Central memory CD8-positive, alpha-beta T cell (primary cell): Measurements from ENCODE around the gene MACROD2.

Source experiments
- ATAC-seq: fragments of 150-1000 bp; cut with Tn5 transposase; replicated peaks from 2 replicates; pipeline ENCODE4 v1.10.0; 2022; ENCODE audit warnings: mild to moderate bottlenecking, moderate FRiP score, moderate number of reproducible peaks; ENCODE audit not compliant: poor library complexity, severe bottlenecking; ENCODE audit errors: extremely low read depth
- DNase-seq, 2 donors: peaks; one replicate each; pipeline ENCODE4 v3.0.0; 2021; ENCODE audit warnings: low spot score in 2 of 2
- H3K27ac Mint-ChIP-seq: one replicate; pipeline ENCODE4 v1.8.0; 2022; ENCODE audit warnings: low read depth, mild to moderate bottlenecking, moderate library complexity, mixed read lengths
- H3K27me3 Mint-ChIP-seq: one replicate; pipeline ENCODE4 v1.8.0; 2022; ENCODE audit warnings: mixed read lengths
- H3K36me3 Mint-ChIP-seq: one replicate; pipeline ENCODE4 v1.8.0; 2022; ENCODE audit warnings: mild to moderate bottlenecking, moderate library complexity, mixed read lengths; ENCODE audit not compliant: insufficient read depth
- H3K4me1 Mint-ChIP-seq: one replicate; pipeline ENCODE4 v1.8.0; 2022; ENCODE audit warnings: mixed read lengths
- H3K4me3 Mint-ChIP-seq: one replicate; pipeline ENCODE4 v1.8.0; 2022; ENCODE audit warnings: mild to moderate bottlenecking, moderate library complexity, mixed read lengths
- H3K9me3 Mint-ChIP-seq: one replicate; pipeline ENCODE4 v1.8.0; 2022; ENCODE audit warnings: mixed read lengths

MACROD2 gene

GRCh38 chr20:14744723-14745122 lies 749.4 kb downstream of the MACROD2 start:
- H3K27ac Mint-ChIP-seq: no peak overlapping the region
- no peaks in the 10 kb centered on the region for H3K4me1 Mint-ChIP-seq
- ATAC-seq (no peak), DNase-seq (no peak)
- no peaks in the 10 kb centered on the region for H3K27me3 Mint-ChIP-seq
- H3K4me3 Mint-ChIP-seq: no peak overlapping the region
- no peaks in the 10 kb centered on the region for H3K36me3 Mint-ChIP-seq
- H3K9me3 Mint-ChIP-seq: peaks cover 14% of the 10 kb centered on the region

DNA sequence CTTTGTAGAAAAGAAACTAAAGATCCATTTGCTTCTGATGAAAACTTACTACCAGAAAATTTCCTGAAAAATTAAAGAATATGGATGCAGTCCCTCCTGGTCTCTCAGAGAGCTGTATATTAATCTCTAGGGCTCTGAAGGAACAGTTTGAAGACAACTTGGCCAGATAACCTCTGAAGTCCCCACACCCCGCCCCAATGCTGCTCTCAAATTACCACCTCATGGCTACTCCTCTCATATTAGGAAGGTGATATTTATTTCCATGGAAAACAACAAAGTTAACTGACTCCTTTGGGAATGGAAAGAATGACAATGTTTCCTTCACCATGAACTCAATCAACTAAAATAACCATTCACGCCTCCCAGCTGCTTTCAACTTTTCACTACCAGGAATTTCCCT lies 750.5 kb downstream of the MACROD2 start:
- H3K27ac Mint-ChIP-seq: no peak overlapping the region
- H3K36me3 Mint-ChIP-seq: no peaks in the 10 kb centered on the region
- DNase-seq (no peak), ATAC-seq (no peak)
- no peak overlapping the region for H3K4me3 Mint-ChIP-seq
- H3K9me3 Mint-ChIP-seq: peaks cover 14% of the 10 kb centered on the region
- H3K27me3 Mint-ChIP-seq: no peaks in the 10 kb centered on the region
- H3K4me1 Mint-ChIP-seq: no peaks in the 10 kb centered on the region

DNA sequence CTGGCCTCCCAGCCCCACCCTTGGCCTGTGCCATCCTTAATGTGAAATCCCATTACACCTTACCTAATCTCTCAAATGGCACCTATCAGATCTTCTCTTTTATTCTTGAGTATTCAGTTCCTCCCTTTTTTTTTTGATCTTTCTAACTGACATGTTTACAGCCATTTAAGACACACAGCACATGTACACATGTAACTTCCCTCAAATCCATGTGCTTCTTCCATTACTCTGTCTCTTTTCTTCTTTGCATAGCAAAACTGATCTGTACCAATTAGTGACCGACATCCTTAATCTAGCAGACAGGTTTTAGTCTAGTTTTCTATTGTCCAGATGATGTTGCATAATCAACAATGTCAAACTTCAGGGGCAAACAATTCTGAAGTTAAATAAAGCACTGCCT lies 755.9 kb downstream of the MACROD2 start:
- Mint-ChIP-seq H3K9me3 (peaks cover 12% of the 10 kb centered on the region), H3K4me1 (no peaks in the 10 kb centered on the region), H3K27ac (no peak overlapping the region), H3K36me3 (no peaks in the 10 kb centered on the region), H3K4me3 (no peak overlapping the region), H3K27me3 (no peaks in the 10 kb centered on the region)
- ATAC-seq: no peak
- no peak for DNase-seq

- no peak for ATAC-seq
- Mint-ChIP-seq H3K4me1 (no peaks in the 10 kb centered on the region), H3K9me3 (peaks cover 21% of the 10 kb centered on the region), H3K27me3 (no peaks in the 10 kb centered on the region), H3K27ac (no peak overlapping the region), H3K4me3 (no peak overlapping the region), H3K36me3 (no peaks in the 10 kb centered on the region)
- DNase-seq: no peak
These were observed 762.4 kb downstream of the MACROD2 start for GRCh38 chr20:14757728-14758127.

- Mint-ChIP-seq H3K27ac (no peak overlapping the region), H3K4me1 (no peaks in the 10 kb centered on the region), H3K27me3 (no peaks in the 10 kb centered on the region), H3K4me3 (no peak overlapping the region), H3K9me3 (peaks cover 26% of the 10 kb centered on the region), H3K36me3 (no peaks in the 10 kb centered on the region)
- ATAC-seq: no peak
- DNase-seq: no peak
These were observed 763.0 kb downstream of the MACROD2 start for GRCh38 chr20:14758356-14758755.

GRCh38 chr20:14759979-14760378 lies 764.7 kb downstream of the MACROD2 start:
- H3K36me3 Mint-ChIP-seq: no peaks in the 10 kb centered on the region
- H3K4me1 Mint-ChIP-seq: no peaks in the 10 kb centered on the region
- H3K27ac Mint-ChIP-seq: no peak overlapping the region
- H3K9me3 Mint-ChIP-seq: peaks cover 26% of the 10 kb centered on the region
- no peak overlapping the region for H3K4me3 Mint-ChIP-seq
- DNase-seq: no peak
- H3K27me3 Mint-ChIP-seq: no peaks in the 10 kb centered on the region
- no peak for ATAC-seq

DNA sequence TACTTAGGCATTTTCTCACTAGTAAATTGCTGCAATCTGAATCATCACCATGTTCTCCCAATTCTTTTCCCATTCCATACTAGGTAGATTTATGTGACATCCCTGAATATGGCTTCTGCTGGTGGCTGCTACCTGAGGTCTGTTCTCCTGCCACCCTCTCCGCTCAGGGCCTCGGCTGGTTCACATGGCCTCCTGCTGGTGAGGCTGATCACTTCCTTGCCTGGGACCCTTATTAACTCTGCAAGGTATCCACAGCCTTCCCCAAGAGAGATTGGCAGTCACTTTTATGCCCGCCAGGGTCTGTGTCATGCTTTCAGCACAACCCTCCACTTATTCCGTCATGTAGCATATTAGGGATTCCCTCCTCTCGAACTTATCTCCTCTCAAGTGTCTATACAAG lies 766.6 kb downstream of the MACROD2 start:
- Mint-ChIP-seq H3K4me3 (no peak overlapping the region), H3K4me1 (no peaks in the 10 kb centered on the region), H3K9me3 (peaks cover 22% of the 10 kb centered on the region), H3K27ac (no peak overlapping the region), H3K36me3 (no peaks in the 10 kb centered on the region), H3K27me3 (no peaks in the 10 kb centered on the region)
- ATAC-seq: no peak
- no peak for DNase-seq

GRCh38 chr20:14764511-14765369 lies 769.4 kb downstream of the MACROD2 start:
- DNase-seq: no peak
- ATAC-seq: no peak
- Mint-ChIP-seq H3K9me3 (peaks cover 28% of the 10 kb centered on the region), H3K4me1 (no peaks in the 10 kb centered on the region), H3K27ac (no peak overlapping the region), H3K4me3 (no peak overlapping the region), H3K36me3 (no peaks in the 10 kb centered on the region), H3K27me3 (no peaks in the 10 kb centered on the region)

DNA sequence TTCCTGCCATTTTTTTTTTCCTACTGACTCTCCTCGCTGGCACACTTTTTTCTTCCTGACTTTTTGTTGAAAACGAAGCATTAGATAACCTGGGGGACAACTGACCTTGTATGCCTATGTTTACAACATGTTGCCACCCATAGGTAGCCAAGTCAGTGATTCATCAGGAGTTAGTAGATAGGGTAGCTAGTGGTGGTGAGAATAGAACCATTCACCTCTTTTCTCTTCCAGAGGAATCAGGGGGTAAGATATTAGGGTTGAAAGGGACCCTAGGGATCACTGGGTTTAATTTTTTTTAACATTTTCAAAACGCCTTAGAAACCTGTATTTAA lies 770.0 kb downstream of the MACROD2 start:
- Mint-ChIP-seq H3K27ac (no peak overlapping the region), H3K9me3 (peaks cover 28% of the 10 kb centered on the region), H3K27me3 (no peaks in the 10 kb centered on the region), H3K4me1 (no peaks in the 10 kb centered on the region), H3K4me3 (no peak overlapping the region), H3K36me3 (no peaks in the 10 kb centered on the region)
- DNase-seq: no peak
- no peak for ATAC-seq

DNA sequence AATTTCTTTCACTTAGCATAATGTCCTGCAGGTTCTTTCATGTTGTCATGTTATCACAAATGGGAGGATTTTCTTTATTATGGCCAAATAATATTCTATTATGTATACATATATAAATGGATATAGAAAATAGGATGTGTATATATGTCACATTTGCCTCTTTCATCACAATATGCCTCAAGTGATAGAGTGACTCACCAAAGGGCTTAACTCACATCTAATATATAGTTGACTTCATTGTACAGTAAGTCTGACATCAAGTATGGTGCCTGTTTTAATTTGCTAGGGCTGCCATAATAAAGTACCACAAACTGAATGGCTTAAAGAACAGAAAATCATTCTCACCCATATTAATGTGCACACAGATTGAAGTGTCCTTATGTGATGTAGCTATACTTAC lies 778.2 kb downstream of the MACROD2 start:
- no peaks in the 10 kb centered on the region for H3K4me1 Mint-ChIP-seq
- H3K36me3 Mint-ChIP-seq: no peaks in the 10 kb centered on the region
- no peak overlapping the region for H3K27ac Mint-ChIP-seq
- DNase-seq (no peak), ATAC-seq (no peak)
- no peak overlapping the region for H3K4me3 Mint-ChIP-seq
- peaks cover 17% of the 10 kb centered on the region for H3K9me3 Mint-ChIP-seq
- H3K27me3 Mint-ChIP-seq: no peaks in the 10 kb centered on the region

GRCh38 chr20:14775778-14776177 lies 780.5 kb downstream of the MACROD2 start:
- H3K9me3 Mint-ChIP-seq: peaks cover 14% of the 10 kb centered on the region
- no peak overlapping the region for H3K4me3 Mint-ChIP-seq
- no peaks in the 10 kb centered on the region for H3K27me3 Mint-ChIP-seq
- H3K36me3 Mint-ChIP-seq: no peaks in the 10 kb centered on the region
- H3K4me1 Mint-ChIP-seq: no peaks in the 10 kb centered on the region
- DNase-seq (no peak), ATAC-seq (no peak)
- H3K27ac Mint-ChIP-seq: no peak overlapping the region

GRCh38 chr20:14777591-14777990 lies 782.3 kb downstream of the MACROD2 start:
- no peaks in the 10 kb centered on the region for H3K27me3 Mint-ChIP-seq
- no peaks in the 10 kb centered on the region for H3K36me3 Mint-ChIP-seq
- ATAC-seq (no peak), DNase-seq (no peak)
- no peaks in the 10 kb centered on the region for H3K4me1 Mint-ChIP-seq
- no peak overlapping the region for H3K4me3 Mint-ChIP-seq
- no peak overlapping the region for H3K27ac Mint-ChIP-seq
- H3K9me3 Mint-ChIP-seq: peaks cover 15% of the 10 kb centered on the region

GRCh38 chr20:14778096-14778495 lies 782.8 kb downstream of the MACROD2 start:
- DNase-seq: no peak
- Mint-ChIP-seq H3K27ac (no peak overlapping the region), H3K27me3 (no peaks in the 10 kb centered on the region)

More at GRCh38 chr20:14778096-14778495, 782.8 kb downstream of the MACROD2 start:
- H3K4me3 Mint-ChIP-seq: no peak overlapping the region
- no peak for ATAC-seq
- H3K36me3 Mint-ChIP-seq: no peaks in the 10 kb centered on the region
- no peaks in the 10 kb centered on the region for H3K4me1 Mint-ChIP-seq
- peaks cover 16% of the 10 kb centered on the region for H3K9me3 Mint-ChIP-seq
